Left ventricle myocardium inferior (tissue), 1 donor: ENCODE data around the gene IFI27L2. TPM values are rescaled to one million over a fixed set of nuclear protein-coding genes. Genes with fewer than 3 reads are reported as not detected.

ENCODE experiments used
- DNase-seq: peaks from one replicate; pipeline ENCODE4 v3.0.0-alpha.2; 2020
- H3K27ac ChIP-seq: fragments of 200-600 bp; replicated peaks from 2 replicates; pipeline ENCODE4 v1.8.0; 2021
- H3K27me3 ChIP-seq: fragments of 200-600 bp; 2 replicates; pipeline ENCODE4 v1.8.0; 2021; ENCODE audit warnings: low read depth
- H3K36me3 ChIP-seq: fragments of 200-600 bp; 2 replicates; pipeline ENCODE4 v1.8.0; 2021
- H3K4me1 ChIP-seq: fragments of 200-600 bp; 2 replicates; pipeline ENCODE4 v1.8.0; 2021
- H3K4me3 ChIP-seq: fragments of 200-600 bp; 2 replicates; pipeline ENCODE4 v1.8.0; 2021; ENCODE audit warnings: mild to moderate bottlenecking, moderate library complexity
- H3K9me3 ChIP-seq: fragments of 200-600 bp; replicated peaks from 2 replicates; pipeline ENCODE4 v1.8.0; 2021
- CTCF ChIP-seq: fragments of 200-600 bp; IDR thresholded peaks from 2 replicates; pipeline ENCODE4 v1.8.0; 2021; ENCODE audit warnings: antibody characterized with exemption, mild to moderate bottlenecking, borderline replicate concordance
- intact Hi-C: fragments of 100-400 bp; cut with micrococcal nuclease; formaldehyde crosslinking; loops from one replicate; pipeline ENCODE4 v1.11.0; 2022
- total RNA-seq: library from RNA; stranded (reverse); fragmentation: NEBNext Ultra II Directional; extraction: Animal tissue kit (Norgen Biotek cat#: 25700); gene quantifications from one replicate; pipeline ENCODE4 v1.2.1, GENCODE V29; 2021
- donor health status: DM: no; HTN: yes; CAD: no; lungs with severe emphysema.

The IFI27L2 gene
- total RNA-seq, 1 donor from 2014 or later, result 56.6 TPM

GRCh38 chr14:94123868-94124267 is 5.5 kb downstream of the IFI27L2 start:
- H3K4me3 ChIP-seq, result no peak overlapping the region
- H3K27ac ChIP-seq, result no peak overlapping the region
- peaks cover 21% of the 10 kb centered on the region for H3K9me3 ChIP-seq
- no peak for TF ChIP-seq CTCF
- H3K4me1 ChIP-seq, result peaks cover 2% of the 10 kb centered on the region
- no peaks in the 10 kb centered on the region for H3K27me3 ChIP-seq
- intact Hi-C loops, result no loop called here
- H3K36me3 ChIP-seq, result no peaks in the 10 kb centered on the region
- DNase-seq, result no peak

- Histone ChIP-seq H3K9me3 (peaks cover 21% of the 10 kb centered on the region), H3K4me1 (no peaks in the 10 kb centered on the region), H3K36me3 (no peaks in the 10 kb centered on the region), H3K27ac (no peak overlapping the region), H3K27me3 (no peaks in the 10 kb centered on the region), H3K4me3 (no peak overlapping the region)
- intact Hi-C loops, result no loop called here
- DNase-seq, result no peak
- TF ChIP-seq CTCF, result no peak
Measured at GRCh38 chr14:94123296-94123695, 6.1 kb downstream of the IFI27L2 start.

- no peak overlapping the region for H3K27ac ChIP-seq
- H3K36me3 ChIP-seq, result no peaks in the 10 kb centered on the region
- no peak for DNase-seq
- no peak overlapping the region for H3K4me3 ChIP-seq
- TF ChIP-seq CTCF, result no peak
- no peaks in the 10 kb centered on the region for H3K27me3 ChIP-seq
- intact Hi-C loops, result no loop called here
- H3K4me1 ChIP-seq, result no peaks in the 10 kb centered on the region
- peaks cover 21% of the 10 kb centered on the region for H3K9me3 ChIP-seq
Measured at GRCh38 chr14:94122438-94122837, 7.0 kb downstream of the IFI27L2 start.

- no peaks in the 10 kb centered on the region for H3K4me1 ChIP-seq
- intact Hi-C loops, result no loop called here
- DNase-seq, result no peak
- H3K36me3 ChIP-seq, result no peaks in the 10 kb centered on the region
- no peak overlapping the region for H3K27ac ChIP-seq
- no peak for TF ChIP-seq CTCF
- H3K27me3 ChIP-seq, result no peaks in the 10 kb centered on the region
- H3K4me3 ChIP-seq, result no peak overlapping the region
- H3K9me3 ChIP-seq, result peaks cover 21% of the 10 kb centered on the region
Measured at GRCh38 chr14:94121485-94121884, 7.9 kb downstream of the IFI27L2 start.

- Histone ChIP-seq H3K4me1 (peaks cover 1% of the 10 kb centered on the region), H3K9me3 (peaks cover 21% of the 10 kb centered on the region), H3K4me3 (no peak overlapping the region), H3K27ac (no peak overlapping the region), H3K36me3 (no peaks in the 10 kb centered on the region), H3K27me3 (no peaks in the 10 kb centered on the region)
- TF ChIP-seq CTCF, result no peak
- intact Hi-C loops, result no loop called here
- DNase-seq, result no peak
Measured at GRCh38 chr14:94120667-94121340, 8.6 kb downstream of the IFI27L2 start.
